ENCODE data around the gene MSI1. TPM values are rescaled to one million over a fixed set of nuclear protein-coding genes. Genes with fewer than 3 reads are reported as not detected.

Gene MSI1
- total RNA-seq, 1 experiment from 2014 or later = 26.0 TPM

GRCh38 chr12:120328228-120328627 is 40.7 kb downstream of the MSI1 start:
- intact Hi-C loops (cut with micrococcal nuclease) = loop anchor here (5.0 to 10.0 kb wide), 3 partner anchors 207 to 679 kb away; partner anchors contain the start of genes POP5 and RNF10

DNA sequence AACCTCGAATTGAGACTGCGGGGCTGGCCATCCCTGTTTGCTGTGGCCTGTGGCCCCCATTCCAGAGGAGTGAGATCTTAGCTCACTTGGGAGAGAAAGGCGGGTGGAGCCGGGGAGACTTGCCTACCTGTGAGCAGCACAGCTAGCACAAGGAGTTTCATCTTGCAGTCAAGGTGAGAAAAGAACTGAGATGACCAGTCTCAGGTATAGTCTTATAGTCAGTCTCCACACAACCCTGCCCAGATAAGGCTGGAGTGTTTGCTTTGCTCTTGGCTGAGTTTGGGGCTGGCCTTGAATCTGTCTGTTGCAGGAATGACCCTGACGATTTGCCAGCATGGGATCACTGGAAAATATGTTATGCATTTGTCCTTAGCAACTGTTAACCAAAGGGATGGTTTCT is 41.4 kb downstream of the MSI1 start, which contains the start of gene PLA2G1B:
TSS of gene PLA2G1B (minus strand) at position 187 of the 400 bp plus-strand sequence. CDS start at position 161, 26 bp downstream.
- Histone ChIP-seq H3K4me2 (ENCODE audit: low read length) (no peak within 1 kb of the TSS), H3K4me1 (ENCODE audit: control insufficient read depth in 1 of 2, insufficient read depth in 2 of 2, low read length in 2 of 2) (peaks cover 0 to 8% of the 10 kb centered on the region in 2 experiments; a peak in 1 of 4 replicates), H3K36me3 (ENCODE audit: control insufficient read depth in 1 of 2, insufficient read depth in 2 of 2, low read length in 2 of 2) (no peaks in the 10 kb centered on the region), H3K79me2 (ENCODE audit: insufficient read depth, low read length) (no peaks in the 10 kb centered on the region), H3K27ac (ENCODE audit: low read depth, low read length) (no peak within 1 kb of the TSS), H4K20me1 (ENCODE audit: insufficient read depth) (no peaks in the 10 kb centered on the region), H3K27me3 (ENCODE audit: insufficient read depth, low read length) (no peaks in the 10 kb centered on the region), H3K9ac (ENCODE audit: low read length) (no peak within 1 kb of the TSS), H3K4me3 (replicated peaks in 1 of 2; ENCODE audit: low read depth in 1 of 2, low read length in 2 of 2) (no peak within 1 kb of the TSS), H3K9me3 (ENCODE audit: control insufficient read depth in 1 of 2, insufficient read depth in 1 of 2, low read depth in 1 of 2, low read length in 2 of 2) (no peaks in the 10 kb centered on the region), H3K9me2 (ENCODE audit: insufficient read depth) (no peaks in the 10 kb centered on the region), H2AFZ (ENCODE audit: low read depth, low read length, poor library complexity, severe bottlenecking) (no peak within 1 kb of the TSS)
- intact Hi-C loops (cut with micrococcal nuclease) = loop anchor here (5.0 to 10.0 kb wide), 3 partner anchors 207 to 680 kb away; partner anchors contain the start of genes POP5 and RNF10
- BruUV-seq (replicated peaks) = no TSS peak
- ChIA-PET POLR2A (interaction anchor here (1.6 to 2.3 kb wide), 2 partner anchors 8 to 36 kb away, joined by 4 to 10 read pairs; partner anchors contain the start of gene RNU4-2), CTCF (interaction anchor here (0.9 to 2.0 kb wide), 3 partner anchors 8 to 321 kb away, joined by 3 to 7 read pairs (median 7); no protein-coding TSS in a partner anchor), RAD21 (ENCODE audit: low non-redundant PET in 1 of 2, low total read pairs in 2 of 2, uncharacterized antibody in 2 of 2, unreplicated experiment in 2 of 2) (no interaction called here)
- ATAC-seq (no peak), DNase-seq (ENCODE audit: low read depth, low spot score) (no peak)
- TF ChIP-seq, protein P1, sequence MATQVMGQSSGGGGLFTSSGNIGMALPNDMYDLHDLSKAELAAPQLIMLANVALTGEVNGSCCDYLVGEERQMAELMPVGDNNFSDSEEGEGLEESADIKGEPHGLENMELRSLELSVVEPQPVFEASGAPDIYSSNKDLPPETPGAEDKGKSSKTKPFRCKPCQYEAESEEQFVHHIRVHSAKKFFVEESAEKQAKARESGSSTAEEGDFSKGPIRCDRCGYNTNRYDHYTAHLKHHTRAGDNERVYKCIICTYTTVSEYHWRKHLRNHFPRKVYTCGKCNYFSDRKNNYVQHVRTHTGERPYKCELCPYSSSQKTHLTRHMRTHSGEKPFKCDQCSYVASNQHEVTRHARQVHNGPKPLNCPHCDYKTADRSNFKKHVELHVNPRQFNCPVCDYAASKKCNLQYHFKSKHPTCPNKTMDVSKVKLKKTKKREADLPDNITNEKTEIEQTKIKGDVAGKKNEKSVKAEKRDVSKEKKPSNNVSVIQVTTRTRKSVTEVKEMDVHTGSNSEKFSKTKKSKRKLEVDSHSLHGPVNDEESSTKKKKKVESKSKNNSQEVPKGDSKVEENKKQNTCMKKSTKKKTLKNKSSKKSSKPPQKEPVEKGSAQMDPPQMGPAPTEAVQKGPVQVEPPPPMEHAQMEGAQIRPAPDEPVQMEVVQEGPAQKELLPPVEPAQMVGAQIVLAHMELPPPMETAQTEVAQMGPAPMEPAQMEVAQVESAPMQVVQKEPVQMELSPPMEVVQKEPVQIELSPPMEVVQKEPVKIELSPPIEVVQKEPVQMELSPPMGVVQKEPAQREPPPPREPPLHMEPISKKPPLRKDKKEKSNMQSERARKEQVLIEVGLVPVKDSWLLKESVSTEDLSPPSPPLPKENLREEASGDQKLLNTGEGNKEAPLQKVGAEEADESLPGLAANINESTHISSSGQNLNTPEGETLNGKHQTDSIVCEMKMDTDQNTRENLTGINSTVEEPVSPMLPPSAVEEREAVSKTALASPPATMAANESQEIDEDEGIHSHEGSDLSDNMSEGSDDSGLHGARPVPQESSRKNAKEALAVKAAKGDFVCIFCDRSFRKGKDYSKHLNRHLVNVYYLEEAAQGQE (IDR thresholded peaks at IDR 0.05; ENCODE audit: low read depth) = no peak
- TF ChIP-seq CEBPB (IDR thresholded peaks at IDR 0.05; ENCODE audit: low read depth) (no peak), ELF1 (IDR thresholded peaks at IDR 0.05; ENCODE audit: borderline replicate concordance, low read depth) (no peak), CBX3 (IDR thresholded peaks at IDR 0.05; ENCODE audit: low read depth) (no peak), ZBTB33 (IDR thresholded peaks at IDR 0.05; ENCODE audit: extremely low read depth, insufficient replicate concordance, low read length) (no peak), TCF7L2 (IDR thresholded peaks at IDR 0.05; ENCODE audit: borderline replicate concordance, extremely low read depth, insufficient read depth, insufficient read length) (no peak), ATF3 (IDR thresholded peaks at IDR 0.05) (no peak)

More at GRCh38 chr12:120328228-120328627, 40.7 kb downstream of the MSI1 start:
- no peak for DNase-seq (ENCODE audit: low read depth, low spot score)
- H3K4me1 ChIP-seq (ENCODE audit: control insufficient read depth in 1 of 2, insufficient read depth in 2 of 2, low read length in 2 of 2) = peaks cover 0 to 8% of the 10 kb centered on the region in 2 experiments; a peak in 1 of 4 replicates
- no peak overlapping the region for H2AFZ ChIP-seq (ENCODE audit: low read depth, low read length, poor library complexity, severe bottlenecking)
- ChIA-PET POLR2A (no interaction called here), RAD21 (ENCODE audit: low non-redundant PET in 1 of 2, low total read pairs in 2 of 2, uncharacterized antibody in 2 of 2, unreplicated experiment in 2 of 2) (no interaction called here), CTCF (no interaction called here)
- H3K4me3 ChIP-seq (replicated peaks in 1 of 2; ENCODE audit: low read depth in 1 of 2, low read length in 2 of 2) = no peak overlapping the region
- no peaks in the 10 kb centered on the region for H3K27me3 ChIP-seq (ENCODE audit: insufficient read depth, low read length)
- no peaks in the 10 kb centered on the region for H3K36me3 ChIP-seq (ENCODE audit: control insufficient read depth in 1 of 2, insufficient read depth in 2 of 2, low read length in 2 of 2)
- H3K4me2 ChIP-seq (ENCODE audit: low read length) = no peak overlapping the region
- H4K20me1 ChIP-seq (ENCODE audit: insufficient read depth) = no peaks in the 10 kb centered on the region
- H3K79me2 ChIP-seq (ENCODE audit: insufficient read depth, low read length) = no peaks in the 10 kb centered on the region
- H3K9me2 ChIP-seq (ENCODE audit: insufficient read depth) = no peaks in the 10 kb centered on the region
- BruUV-seq (replicated peaks) = no TSS peak
- H3K9me3 ChIP-seq (ENCODE audit: control insufficient read depth in 1 of 2, insufficient read depth in 1 of 2, low read depth in 1 of 2, low read length in 2 of 2) = no peaks in the 10 kb centered on the region
- TF ChIP-seq ZFX (IDR thresholded peaks at IDR 0.05) (no peak), YY1 (IDR thresholded peaks at IDR 0.05; ENCODE audit: extremely low read depth, insufficient replicate concordance, low read depth, low read length) (no peak), POLR2A (IDR thresholded peaks at IDR 0.05; ENCODE audit: borderline replicate concordance, extremely low read depth, insufficient read depth, insufficient read length) (no peak), SP1 (IDR thresholded peaks at IDR 0.05; ENCODE audit: low read depth) (no peak), SRF (IDR thresholded peaks at IDR 0.05; ENCODE audit: low read depth) (no peak), TCF7L2 (IDR thresholded peaks at IDR 0.05; ENCODE audit: borderline replicate concordance, extremely low read depth, insufficient read depth, insufficient read length) (no peak), RAD21 (IDR thresholded peaks at IDR 0.05; ENCODE audit: low read depth) (no peak), ATF3 (IDR thresholded peaks at IDR 0.05) (no peak), EZH2phosphoT487 (IDR thresholded peaks at IDR 0.05; ENCODE audit: borderline replicate concordance) (no peak), EGR1 (IDR thresholded peaks at IDR 0.05; ENCODE audit: low read depth) (no peak), ZNF274 (IDR thresholded peaks at IDR 0.05; ENCODE audit: low read depth, low read length) (no peak), FOSL1 (IDR thresholded peaks at IDR 0.05; ENCODE audit: low read depth) (no peak), JUND (IDR thresholded peaks at IDR 0.05) (no peak)
- no peak for ATAC-seq
- H3K9ac ChIP-seq (ENCODE audit: low read length) = no peak overlapping the region
- no peak overlapping the region for H3K27ac ChIP-seq (ENCODE audit: low read depth, low read length)
